Measurements from ENCODE around the gene ATN1.

The ATN1 gene

DNA sequence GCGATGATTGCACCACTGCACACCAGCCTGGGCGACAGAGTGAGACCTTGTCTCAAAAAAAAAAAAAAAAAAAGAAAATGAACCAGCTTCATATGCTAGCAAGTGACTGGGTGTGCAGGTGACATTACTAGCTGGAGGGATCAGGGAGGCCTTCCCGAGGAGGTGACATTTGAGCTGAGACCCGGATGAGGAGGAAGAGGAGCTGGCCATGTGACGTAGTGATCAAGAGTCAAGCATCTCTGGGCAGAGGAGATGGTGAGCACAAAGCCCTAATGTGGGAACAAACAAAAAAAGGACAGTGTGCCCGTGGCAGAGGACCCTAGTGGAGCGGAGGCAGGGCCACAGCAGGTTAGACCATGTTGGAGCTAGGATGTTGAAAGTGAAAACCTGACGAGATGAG, 19.9 kb downstream of the ATN1 start:
- DNase-seq (ENCODE audit: extremely low spot score), result no peak
- ChIA-PET POLR2A (interaction anchor here (0.6 to 6.1 kb wide), 4 partner anchors 13 to 332 kb away, joined by 3 to 147 read pairs (median 4); partner anchors contain the start of genes CDCA3 and USP5), CTCF (interaction anchor here (1.0 to 22.9 kb wide), 9 partner anchors 11 to 166 kb away, joined by 3 to 530 read pairs (median 6); partner anchors contain the start of genes CDCA3 and SPSB2)
- TF ChIP-seq, protein P1, sequence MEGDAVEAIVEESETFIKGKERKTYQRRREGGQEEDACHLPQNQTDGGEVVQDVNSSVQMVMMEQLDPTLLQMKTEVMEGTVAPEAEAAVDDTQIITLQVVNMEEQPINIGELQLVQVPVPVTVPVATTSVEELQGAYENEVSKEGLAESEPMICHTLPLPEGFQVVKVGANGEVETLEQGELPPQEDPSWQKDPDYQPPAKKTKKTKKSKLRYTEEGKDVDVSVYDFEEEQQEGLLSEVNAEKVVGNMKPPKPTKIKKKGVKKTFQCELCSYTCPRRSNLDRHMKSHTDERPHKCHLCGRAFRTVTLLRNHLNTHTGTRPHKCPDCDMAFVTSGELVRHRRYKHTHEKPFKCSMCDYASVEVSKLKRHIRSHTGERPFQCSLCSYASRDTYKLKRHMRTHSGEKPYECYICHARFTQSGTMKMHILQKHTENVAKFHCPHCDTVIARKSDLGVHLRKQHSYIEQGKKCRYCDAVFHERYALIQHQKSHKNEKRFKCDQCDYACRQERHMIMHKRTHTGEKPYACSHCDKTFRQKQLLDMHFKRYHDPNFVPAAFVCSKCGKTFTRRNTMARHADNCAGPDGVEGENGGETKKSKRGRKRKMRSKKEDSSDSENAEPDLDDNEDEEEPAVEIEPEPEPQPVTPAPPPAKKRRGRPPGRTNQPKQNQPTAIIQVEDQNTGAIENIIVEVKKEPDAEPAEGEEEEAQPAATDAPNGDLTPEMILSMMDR (IDR thresholded peaks at IDR 0.05; ENCODE audit: control extremely low read depth, extremely low read depth, low read depth, missing control alignments), result no peak

GRCh38 chr12:6948873-6949594, 21.3 kb downstream of the ATN1 start:
- ChIA-PET POLR2A (interaction anchor here (1.0 to 1.2 kb wide), 2 partner anchors 9 to 12 kb away, joined by 5 to 8 read pairs; no protein-coding TSS in a partner anchor), CTCF (interaction anchor here (1.1 to 22.9 kb wide), 4 partner anchors 11 to 80 kb away, joined by 3 to 530 read pairs (median 42); no protein-coding TSS in a partner anchor)
- DNase-seq (ENCODE audit: extremely low spot score), result no peak
- TF ChIP-seq, protein P1 (IDR thresholded peaks at IDR 0.05; ENCODE audit: control extremely low read depth, extremely low read depth, low read depth, missing control alignments), result peak; percentile 2

DNA sequence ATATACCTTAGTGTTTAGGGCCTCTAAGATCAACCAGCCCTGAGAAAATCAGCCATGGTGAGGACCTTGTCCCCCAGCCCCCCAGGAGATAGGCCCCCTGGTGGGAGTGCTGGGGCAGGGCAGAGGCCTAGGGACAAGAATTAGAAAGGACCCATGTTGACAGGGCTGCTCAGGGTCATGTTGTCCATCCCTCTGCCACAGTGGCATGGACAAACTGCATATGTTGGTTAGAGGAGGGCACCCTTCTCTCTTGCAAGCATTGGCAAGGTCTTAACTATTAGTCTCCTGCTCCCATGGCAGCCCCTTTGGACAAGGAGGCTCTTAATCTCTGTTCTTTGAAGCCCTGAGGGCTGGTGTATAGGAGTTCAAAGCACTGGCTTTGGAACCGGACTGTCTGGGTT, 22.6 kb downstream of the ATN1 start:
- DNase-seq (ENCODE audit: extremely low spot score), result no peak
- TF ChIP-seq, protein P1 (IDR thresholded peaks at IDR 0.05; ENCODE audit: control extremely low read depth, extremely low read depth, low read depth, missing control alignments), result peak; percentile 61
- ChIA-PET CTCF (interaction anchor here (1.3 to 22.9 kb wide), 4 partner anchors 10 to 26 kb away, joined by 5 to 530 read pairs (median 42); no protein-coding TSS in a partner anchor), POLR2A (interaction anchor here (1.2 to 2.0 kb wide), 2 partner anchors 9 to 13 kb away, joined by 5 to 8 read pairs; no protein-coding TSS in a partner anchor)

- TF ChIP-seq, protein P1 (IDR thresholded peaks at IDR 0.05; ENCODE audit: control extremely low read depth, extremely low read depth, low read depth, missing control alignments), result no peak
- ChIA-PET POLR2A (interaction anchor here (0.9 to 2.0 kb wide), 5 partner anchors 8 to 84 kb away, joined by 3 to 11 read pairs (median 6); partner anchors contain the start of genes LPCAT3 and TPI1), CTCF (interaction anchor here (0.9 to 22.9 kb wide), 8 partner anchors 9 to 160 kb away, joined by 3 to 530 read pairs (median 5); no protein-coding TSS in a partner anchor)
- DNase-seq (ENCODE audit: extremely low spot score), result peak; percentile 58
Measured at GRCh38 chr12:6950811-6951540, 23.2 kb downstream of the ATN1 start, which contains the start of gene PTPN6. TSS of gene PTPN6 (plus strand) at chr12:6951356. CDS start at chr12:6951513, 157 bp downstream.

GRCh38 chr12:6951551-6952120, 23.9 kb downstream of the ATN1 start:
- ChIA-PET CTCF (interaction anchor here (0.9 to 22.9 kb wide), 11 partner anchors 8 to 160 kb away, joined by 3 to 530 read pairs (median 5); partner anchors contain the start of genes C12orf57, C1RL and RNU7-1), POLR2A (interaction anchor here (0.7 to 2.0 kb wide), 6 partner anchors 8 to 84 kb away, joined by 3 to 11 read pairs (median 6); partner anchors contain the start of genes LPCAT3 and TPI1)
- TF ChIP-seq, protein P1 (IDR thresholded peaks at IDR 0.05; ENCODE audit: control extremely low read depth, extremely low read depth, low read depth, missing control alignments), result no peak

More at GRCh38 chr12:6951551-6952120, 23.9 kb downstream of the ATN1 start:
- no peak for DNase-seq (ENCODE audit: extremely low spot score)

All from GM10248 (cell line).